MCF 10A (cell line): Measurements from ENCODE around the gene SURF4. TPM values are rescaled to one million over a fixed set of nuclear protein-coding genes. Genes with fewer than 3 reads are reported as not detected.

Experiments
- BruUV-seq: library from RNA; stranded (reverse); fragments of 400-500 nt; replicated peaks from 2 replicates; lab custom pipeline; 2021; lab: Mats Ljungman, UMichigan
- CTCF ChIA-PET: fragments of 300-600 bp; sonication (Branson Sonifier 250); formaldehyde crosslinking; extraction: SDS; loops from one replicate; lab custom pipeline; 2021; ENCODE audit warnings: antibody characterized with exemption, inconsistent platforms; lab: Yijun Ruan, JAX
- POLR2A ChIA-PET: fragments of 300-600, 350-650 bp; sonication (Branson Sonifier 250); formaldehyde crosslinking; extraction: SDS; loops from one replicate; lab custom pipeline; 2020; ENCODE audit warnings: antibody characterized with exemption, inconsistent platforms; lab: Yijun Ruan, JAX
- DNase-seq: peaks from one replicate; pipeline ENCODE4 v3.0.0-alpha.2; 2018; ENCODE audit not compliant: unreplicated experiment
- H3K27ac Mint-ChIP-seq: one replicate; pipeline ENCODE4 v1.8.0; 2022; ENCODE audit warnings: mild to moderate bottlenecking, low read depth, mixed read lengths; ENCODE audit not compliant: unreplicated experiment
- H3K27me3 Mint-ChIP-seq: one replicate; pipeline ENCODE4 v1.8.0; 2022; ENCODE audit warnings: mixed read lengths; ENCODE audit not compliant: insufficient read depth, unreplicated experiment
- H3K36me3 Mint-ChIP-seq: one replicate; pipeline ENCODE4 v1.8.0; 2022; ENCODE audit warnings: mild to moderate bottlenecking, moderate library complexity, mixed read lengths; ENCODE audit not compliant: insufficient read depth, unreplicated experiment
- H3K4me1 Mint-ChIP-seq: one replicate; pipeline ENCODE4 v1.8.0; 2022; ENCODE audit warnings: mixed read lengths; ENCODE audit not compliant: insufficient read depth, unreplicated experiment
- H3K4me3 Mint-ChIP-seq: one replicate; pipeline ENCODE4 v1.8.0; 2022; ENCODE audit warnings: mild to moderate bottlenecking, moderate library complexity, mixed read lengths; ENCODE audit not compliant: unreplicated experiment
- H3K9me3 Mint-ChIP-seq: one replicate; pipeline ENCODE4 v1.8.0; 2022; ENCODE audit warnings: mixed read lengths; ENCODE audit not compliant: unreplicated experiment
- CTCF ChIP-seq: fragments of 200-600 bp; IDR thresholded peaks from one replicate; pipeline ENCODE4 v1.8.0; 2022; ENCODE audit warnings: antibody characterized with exemption, mild to moderate bottlenecking; ENCODE audit not compliant: unreplicated experiment
- intact Hi-C: fragments of 100-400 bp; cut with micrococcal nuclease; formaldehyde crosslinking; loops from 2 replicates; pipeline ENCODE4 v1.14.1; 2022
- total RNA-seq: library from RNA; stranded (reverse); gene quantifications from 2 replicates; pipeline ENCODE4 v1.2.3, GENCODE V29; 2022

Gene SURF4
- total RNA-seq, 1 experiment from 2014 or later = 198 TPM

DNA sequence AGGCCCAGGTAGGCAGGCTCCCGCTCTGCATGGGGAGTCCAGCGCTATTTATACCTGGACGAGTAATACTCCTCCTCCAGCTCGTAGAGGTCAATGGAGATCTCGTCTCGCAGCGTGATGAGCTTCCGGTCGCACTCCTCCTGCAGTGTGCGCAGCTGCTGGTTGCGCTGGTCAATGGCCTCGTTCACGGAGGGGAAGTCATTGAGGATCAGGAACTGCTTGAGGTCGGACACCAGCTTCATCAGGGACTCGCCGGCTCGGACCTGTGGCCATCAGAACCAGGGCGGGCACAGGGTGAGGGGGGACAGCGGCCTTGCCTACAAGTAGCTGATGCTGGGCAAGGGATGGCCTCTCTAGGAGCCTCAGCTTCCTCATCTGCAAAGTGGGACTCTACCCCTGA is 31.8 kb downstream of the SURF4 start:
- Mint-ChIP-seq H3K27ac (no peak overlapping the region), H3K9me3 (no peaks in the 10 kb centered on the region), H3K36me3 (peaks cover 47% of the 10 kb centered on the region), H3K4me3 (no peak overlapping the region), H3K27me3 (no peaks in the 10 kb centered on the region), H3K4me1 (peaks cover 6% of the 10 kb centered on the region)
- DNase-seq = no peak
- BruUV-seq = no TSS peak
- ChIA-PET POLR2A (interaction anchor here (1.8 kb wide), 1 partner anchor 12 kb away, joined by 6 read pairs; the partner anchor contains the start of genes SURF1 and SURF2), CTCF (interaction anchor here (0.5 to 2.3 kb wide), 3 partner anchors 157 to 259 kb away, joined by 3 to 6 read pairs (median 5); no protein-coding TSS in a partner anchor)
- intact Hi-C loops = no loop called here
- no peak for TF ChIP-seq CTCF

- no peak for DNase-seq
- BruUV-seq = no TSS peak
- Mint-ChIP-seq H3K9me3 (no peaks in the 10 kb centered on the region), H3K27ac (no peak overlapping the region), H3K4me1 (peaks cover 6% of the 10 kb centered on the region), H3K27me3 (no peaks in the 10 kb centered on the region), H3K36me3 (peaks cover 39% of the 10 kb centered on the region), H3K4me3 (no peak overlapping the region)
- intact Hi-C loops = no loop called here
- ChIA-PET POLR2A (interaction anchor here (0.7 to 1.8 kb wide), 2 partner anchors 13 to 14 kb away, joined by 3 to 6 read pairs; partner anchors contain the start of genes SURF1 and SURF2), CTCF (interaction anchor here (0.8 to 2.3 kb wide), 2 partner anchors 13 to 156 kb away, joined by 3 to 6 read pairs; no protein-coding TSS in a partner anchor)
- TF ChIP-seq CTCF = no peak
Measured at GRCh38 chr9:133342570-133342969, 33.3 kb downstream of the SURF4 start.

- no peak overlapping the region for H3K4me3 Mint-ChIP-seq
- DNase-seq = no peak
- intact Hi-C loops = no loop called here
- peak; percentile 8 for TF ChIP-seq CTCF
- H3K27ac Mint-ChIP-seq = no peak overlapping the region
- ChIA-PET POLR2A (no interaction called here), CTCF (interaction anchor here (0.6 to 1.0 kb wide), 3 partner anchors 11 to 158 kb away, joined by 3 read pairs; no protein-coding TSS in a partner anchor)
- BruUV-seq = no TSS peak
- H3K36me3 Mint-ChIP-seq = peaks cover 36% of the 10 kb centered on the region
- peaks cover 4% of the 10 kb centered on the region for H3K4me1 Mint-ChIP-seq
- no peaks in the 10 kb centered on the region for H3K27me3 Mint-ChIP-seq
- H3K9me3 Mint-ChIP-seq = no peaks in the 10 kb centered on the region
Measured at GRCh38 chr9:133342069-133342406, 33.8 kb downstream of the SURF4 start.

GRCh38 chr9:133341369-133342068 is 34.3 kb downstream of the SURF4 start:
- no peak for DNase-seq
- CTCF ChIA-PET = interaction anchor here (0.6 to 1.0 kb wide), 3 partner anchors 11 to 157 kb away, joined by 3 read pairs; no protein-coding TSS in a partner anchor
- no peaks in the 10 kb centered on the region for H3K9me3 Mint-ChIP-seq
- no peak overlapping the region for H3K27ac Mint-ChIP-seq
- H3K4me3 Mint-ChIP-seq = no peak overlapping the region
- no peaks in the 10 kb centered on the region for H3K4me1 Mint-ChIP-seq
- H3K27me3 Mint-ChIP-seq = no peaks in the 10 kb centered on the region
- H3K36me3 Mint-ChIP-seq = peaks cover 31% of the 10 kb centered on the region
- intact Hi-C loops = no loop called here
- BruUV-seq = no TSS peak
- TF ChIP-seq CTCF = no peak
- POLR2A ChIA-PET = interaction anchor here (0.6 kb wide), 1 partner anchor 335 kb away, joined by 3 read pairs; no protein-coding TSS in a partner anchor
